ENCODE data around the gene TWIST2.

The TWIST2 gene

GRCh38 chr2:238895361-238895882 is 47.5 kb downstream of the TWIST2 start:
- Histone ChIP-seq H3K36me3 (ENCODE audit: insufficient read depth, low read length) (no peaks in the 10 kb centered on the region), H3K4me1 (ENCODE audit: insufficient read depth, low read length, poor library complexity, severe bottlenecking) (no peaks in the 10 kb centered on the region)

GRCh38 chr2:238895891-238896600 is 48.2 kb downstream of the TWIST2 start:
- H3F3A ChIP-seq (ENCODE audit: low read depth) = no peaks in the 10 kb centered on the region
- H2AFZ ChIP-seq (ENCODE audit: low read length) = no peak overlapping the region
- TF ChIP-seq CTCF (conservative IDR thresholded peaks at IDR 0.05; ENCODE audit: low read length) = no peak
- TF ChIP-seq EZH2phosphoT487 (IDR thresholded peaks at IDR 0.05; ENCODE audit: borderline replicate concordance) = no peak
- no peaks in the 10 kb centered on the region for H3K79me2 ChIP-seq (ENCODE audit: insufficient read depth, low read length)
- no peaks in the 10 kb centered on the region for H3K4me1 ChIP-seq (ENCODE audit: insufficient read depth, low read length, poor library complexity, severe bottlenecking)
- H4K20me1 ChIP-seq (ENCODE audit: insufficient read depth, low read length, poor library complexity, severe bottlenecking) = no peaks in the 10 kb centered on the region
- no peak overlapping the region for H3K4me3 ChIP-seq (ENCODE audit: low read length, poor library complexity, severe bottlenecking)
- H3K9me2 ChIP-seq (replicated peaks; ENCODE audit: low read depth, low read length) = no peaks in the 10 kb centered on the region
- no peaks in the 10 kb centered on the region for H3K9me3 ChIP-seq (ENCODE audit: insufficient read depth, low read depth, low read length)
- no peaks in the 10 kb centered on the region for H3K36me3 ChIP-seq (ENCODE audit: insufficient read depth, low read length)
- no peaks in the 10 kb centered on the region for H3K27me3 ChIP-seq (ENCODE audit: insufficient read depth, low read length, poor library complexity, severe bottlenecking)
- H3K4me2 ChIP-seq (ENCODE audit: low read depth, low read length, poor library complexity, severe bottlenecking) = no peak overlapping the region
- H3K9ac ChIP-seq (ENCODE audit: low read depth, low read length, poor library complexity, severe bottlenecking) = no peak overlapping the region

More at GRCh38 chr2:238895361-238895882, 47.5 kb downstream of the TWIST2 start:
- Histone ChIP-seq H3K27me3 (ENCODE audit: insufficient read depth, low read length, poor library complexity, severe bottlenecking) (no peaks in the 10 kb centered on the region), H3K4me2 (ENCODE audit: low read depth, low read length, poor library complexity, severe bottlenecking) (no peak overlapping the region), H2AFZ (ENCODE audit: low read length) (no peak overlapping the region), H4K20me1 (ENCODE audit: insufficient read depth, low read length, poor library complexity, severe bottlenecking) (no peaks in the 10 kb centered on the region), H3K79me2 (ENCODE audit: insufficient read depth, low read length) (no peaks in the 10 kb centered on the region), H3K9me3 (ENCODE audit: insufficient read depth, low read depth, low read length) (no peaks in the 10 kb centered on the region), H3F3A (ENCODE audit: low read depth) (no peaks in the 10 kb centered on the region), H3K4me3 (ENCODE audit: low read length, poor library complexity, severe bottlenecking) (no peak overlapping the region), H3K9me2 (replicated peaks; ENCODE audit: low read depth, low read length) (no peaks in the 10 kb centered on the region), H3K9ac (ENCODE audit: low read depth, low read length, poor library complexity, severe bottlenecking) (no peak overlapping the region)
- TF ChIP-seq EZH2phosphoT487 (IDR thresholded peaks at IDR 0.05; ENCODE audit: borderline replicate concordance) (no peak), CTCF (conservative IDR thresholded peaks at IDR 0.05; ENCODE audit: low read length) (no peak)

- H3K4me2 ChIP-seq (ENCODE audit: low read depth, low read length, poor library complexity, severe bottlenecking) = no peak overlapping the region
- TF ChIP-seq CTCF (conservative IDR thresholded peaks at IDR 0.05; ENCODE audit: low read length) (no peak), EZH2phosphoT487 (IDR thresholded peaks at IDR 0.05; ENCODE audit: borderline replicate concordance) (no peak)
- H3K9me3 ChIP-seq (ENCODE audit: insufficient read depth, low read depth, low read length) = no peaks in the 10 kb centered on the region
- H3K4me1 ChIP-seq (ENCODE audit: insufficient read depth, low read length, poor library complexity, severe bottlenecking) = no peaks in the 10 kb centered on the region
- no peak overlapping the region for H2AFZ ChIP-seq (ENCODE audit: low read length)
- H3K9ac ChIP-seq (ENCODE audit: low read depth, low read length, poor library complexity, severe bottlenecking) = no peak overlapping the region
- H3K79me2 ChIP-seq (ENCODE audit: insufficient read depth, low read length) = no peaks in the 10 kb centered on the region
- H3K27me3 ChIP-seq (ENCODE audit: insufficient read depth, low read length, poor library complexity, severe bottlenecking) = no peaks in the 10 kb centered on the region
- no peak overlapping the region for H3K4me3 ChIP-seq (ENCODE audit: low read length, poor library complexity, severe bottlenecking)
- no peaks in the 10 kb centered on the region for H3K36me3 ChIP-seq (ENCODE audit: insufficient read depth, low read length)
- H4K20me1 ChIP-seq (ENCODE audit: insufficient read depth, low read length, poor library complexity, severe bottlenecking) = no peaks in the 10 kb centered on the region
- no peaks in the 10 kb centered on the region for H3F3A ChIP-seq (ENCODE audit: low read depth)
- no peaks in the 10 kb centered on the region for H3K9me2 ChIP-seq (replicated peaks; ENCODE audit: low read depth, low read length)
Observed at GRCh38 chr2:238896641-238897040, 48.8 kb downstream of the TWIST2 start.

All from Loucy (cell line).